ENCODE measurements around the gene EFNA3.

DNA sequence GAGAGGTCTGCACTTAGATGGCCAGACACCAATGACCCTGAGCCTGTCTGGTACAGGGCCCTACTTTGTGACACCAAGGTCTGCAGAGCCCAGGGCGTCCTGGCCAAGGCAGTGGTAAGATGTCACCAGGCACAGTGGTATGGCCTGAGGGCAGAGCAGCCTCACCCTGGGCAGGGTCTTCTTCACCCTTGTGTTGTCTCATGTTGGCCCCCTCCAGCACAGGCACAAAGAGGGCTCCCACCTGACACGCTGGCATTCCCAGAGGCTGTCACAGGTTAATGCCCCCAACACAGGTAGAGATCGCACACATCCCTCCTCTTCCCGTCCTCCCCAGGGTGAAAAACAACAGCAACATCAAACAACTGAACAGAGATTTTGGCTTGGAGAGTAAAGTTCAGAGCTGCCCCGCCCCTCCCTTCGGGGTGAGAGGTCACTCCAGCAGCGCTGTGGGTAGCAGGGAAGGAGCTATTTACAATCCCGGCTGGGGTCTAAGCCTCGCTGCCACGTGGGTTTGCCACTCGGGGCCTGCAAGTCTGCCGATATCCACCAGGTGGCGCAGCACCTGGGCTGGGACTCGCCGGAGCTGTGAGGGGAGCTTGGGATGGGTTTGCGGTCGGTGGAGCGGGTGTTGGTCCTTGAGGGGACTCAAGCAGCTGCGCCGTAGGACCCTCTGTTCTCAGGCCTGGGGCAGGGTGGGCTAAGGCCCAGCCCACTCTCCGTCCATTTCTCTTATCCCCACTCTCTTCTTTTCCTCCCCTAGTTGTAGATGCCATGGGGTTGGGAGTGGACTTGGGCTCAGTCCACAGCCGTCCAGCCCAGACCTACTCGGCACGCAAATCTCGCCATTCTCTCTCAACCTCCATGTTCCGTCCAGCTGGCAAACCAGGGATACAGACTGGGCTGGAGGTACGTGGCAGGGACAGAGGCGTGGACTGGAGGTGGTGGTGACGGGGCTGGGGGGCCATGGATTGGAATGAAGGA, 12.7 kb downstream of the EFNA3 start:
- TF ChIP-seq, protein P1, sequence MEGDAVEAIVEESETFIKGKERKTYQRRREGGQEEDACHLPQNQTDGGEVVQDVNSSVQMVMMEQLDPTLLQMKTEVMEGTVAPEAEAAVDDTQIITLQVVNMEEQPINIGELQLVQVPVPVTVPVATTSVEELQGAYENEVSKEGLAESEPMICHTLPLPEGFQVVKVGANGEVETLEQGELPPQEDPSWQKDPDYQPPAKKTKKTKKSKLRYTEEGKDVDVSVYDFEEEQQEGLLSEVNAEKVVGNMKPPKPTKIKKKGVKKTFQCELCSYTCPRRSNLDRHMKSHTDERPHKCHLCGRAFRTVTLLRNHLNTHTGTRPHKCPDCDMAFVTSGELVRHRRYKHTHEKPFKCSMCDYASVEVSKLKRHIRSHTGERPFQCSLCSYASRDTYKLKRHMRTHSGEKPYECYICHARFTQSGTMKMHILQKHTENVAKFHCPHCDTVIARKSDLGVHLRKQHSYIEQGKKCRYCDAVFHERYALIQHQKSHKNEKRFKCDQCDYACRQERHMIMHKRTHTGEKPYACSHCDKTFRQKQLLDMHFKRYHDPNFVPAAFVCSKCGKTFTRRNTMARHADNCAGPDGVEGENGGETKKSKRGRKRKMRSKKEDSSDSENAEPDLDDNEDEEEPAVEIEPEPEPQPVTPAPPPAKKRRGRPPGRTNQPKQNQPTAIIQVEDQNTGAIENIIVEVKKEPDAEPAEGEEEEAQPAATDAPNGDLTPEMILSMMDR (conservative IDR thresholded peaks at IDR 0.05 in 1 of 2, IDR thresholded peaks at IDR 0.05 in 1 of 2; ENCODE audit: extremely low read depth in 1 of 2, insufficient read depth in 1 of 2, low read depth in 1 of 2, low read length in 2 of 2), result peak; percentile 96 to 97
- no peak for TF ChIP-seq EZH2 (IDR thresholded peaks at IDR 0.05; ENCODE audit: borderline replicate concordance, low read length)

All from mammary epithelial cell (primary cell).